Hypothalamus (tissue), 51 donors: ENCODE results near the gene HIVEP3.

Source experiments
- DNase-seq, 51 donors: peaks; one replicate each; lab custom pipeline; 2025; lab: John Stamatoyannopoulos, UW

HIVEP3 gene

GRCh38 chr1:41487126-41488039, 431.3 kb downstream of the HIVEP3 start:
- peak in 1 of 51 donors; percentile 18 for DNase-seq

- peak in 1 of 51 donors; percentile 29 for DNase-seq
Observed at GRCh38 chr1:41486371-41487125, 432.2 kb downstream of the HIVEP3 start.

- DNase-seq, result no peak
Observed at GRCh38 chr1:41486053-41486370, 432.7 kb downstream of the HIVEP3 start.

GRCh38 chr1:41485605-41486004, 433.1 kb downstream of the HIVEP3 start:
- DNase-seq, result no peak

- DNase-seq, result peak in 1 of 51 donors; percentile 6
Observed at GRCh38 chr1:41484402-41485241, 434.1 kb downstream of the HIVEP3 start, which contains the start of gene EDN2. Gene EDN2, minus strand, starts transcription at chr1:41484683. Its CDS starts 82 bp downstream, at chr1:41484601.

- DNase-seq, result no peak
Observed at GRCh38 chr1:41483960-41484401, 434.7 kb downstream of the HIVEP3 start.

GRCh38 chr1:41483001-41483850, 435.5 kb downstream of the HIVEP3 start:
- DNase-seq, result no peak

- DNase-seq, result peak in 2 of 51 donors; percentile 13
Observed at GRCh38 chr1:41482001-41482765, 436.5 kb downstream of the HIVEP3 start.

GRCh38 chr1:41481109-41481775, 437.5 kb downstream of the HIVEP3 start:
- DNase-seq, result no peak

GRCh38 chr1:41480204-41481108, 438.3 kb downstream of the HIVEP3 start:
- DNase-seq, result no peak

- no peak for DNase-seq
Observed at GRCh38 chr1:41479808-41480160, 438.9 kb downstream of the HIVEP3 start.

GRCh38 chr1:41479000-41479807, 439.5 kb downstream of the HIVEP3 start:
- DNase-seq, result peak in 19 of 51 donors; percentile 11 to 79 (median 31)

GRCh38 chr1:41478118-41478748, 440.5 kb downstream of the HIVEP3 start:
- DNase-seq, result no peak

- DNase-seq, result no peak
Observed at GRCh38 chr1:41476807-41477361, 441.8 kb downstream of the HIVEP3 start.

GRCh38 chr1:41475859-41476567, 442.7 kb downstream of the HIVEP3 start:
- no peak for DNase-seq
